Measurements from ENCODE around the gene KLK5. TPM values are rescaled to one million over a fixed set of nuclear protein-coding genes. Genes with fewer than 3 reads are reported as not detected.

The KLK5 gene
- total RNA-seq, 1 donor from 2014 or later: not detected

DNA sequence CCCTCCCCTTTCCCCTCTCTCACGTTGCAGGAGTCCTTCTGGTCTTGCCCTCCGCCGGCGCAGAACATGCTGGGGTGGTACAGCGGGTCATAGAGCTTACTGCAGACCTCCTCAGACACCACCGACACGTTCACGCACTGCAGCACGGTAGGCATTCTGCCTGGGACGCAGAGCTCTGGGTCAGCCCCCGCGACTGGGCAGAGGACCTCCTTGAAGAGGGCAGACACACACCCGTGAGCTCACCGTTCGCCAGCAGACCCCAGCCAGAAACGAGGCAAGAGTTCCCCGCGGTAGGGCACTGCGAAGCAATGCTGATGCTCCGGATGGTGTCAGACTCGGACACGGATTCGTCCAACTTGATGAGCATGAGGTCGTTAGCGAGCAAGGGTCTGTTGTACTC, 44.5 kb downstream of the KLK5 start:
- H3K36me3 Mint-ChIP-seq: no peaks in the 10 kb centered on the region
- Histone ChIP-seq H3K9ac (no peak overlapping the region), H3K4me2 (no peak overlapping the region), H3F3A (ENCODE audit: low read depth) (no peaks in the 10 kb centered on the region), H3K36me3 (no peaks in the 10 kb centered on the region), H2AFZ (replicated peaks) (no peak overlapping the region), H3K79me2 (ENCODE audit: low read depth) (no peaks in the 10 kb centered on the region), H3K4me1 (no peaks in the 10 kb centered on the region), H3K27me3 (peaks cover 71% of the 10 kb centered on the region), H4K20me1 (ENCODE audit: low read depth) (no peaks in the 10 kb centered on the region), H3K4me3 (no peak overlapping the region), H3K27ac (no peak overlapping the region), H3K9me3 (ENCODE audit: low read depth) (no peaks in the 10 kb centered on the region)
- no peaks in the 10 kb centered on the region for H3K4me1 Mint-ChIP-seq
- peaks cover 28% of the 10 kb centered on the region for H3K27me3 Mint-ChIP-seq (ENCODE audit: insufficient read depth, low read depth)
- TF ChIP-seq EZH2phosphoT487 (IDR thresholded peaks at IDR 0.05): no peak
- TF ChIP-seq, protein P1, sequence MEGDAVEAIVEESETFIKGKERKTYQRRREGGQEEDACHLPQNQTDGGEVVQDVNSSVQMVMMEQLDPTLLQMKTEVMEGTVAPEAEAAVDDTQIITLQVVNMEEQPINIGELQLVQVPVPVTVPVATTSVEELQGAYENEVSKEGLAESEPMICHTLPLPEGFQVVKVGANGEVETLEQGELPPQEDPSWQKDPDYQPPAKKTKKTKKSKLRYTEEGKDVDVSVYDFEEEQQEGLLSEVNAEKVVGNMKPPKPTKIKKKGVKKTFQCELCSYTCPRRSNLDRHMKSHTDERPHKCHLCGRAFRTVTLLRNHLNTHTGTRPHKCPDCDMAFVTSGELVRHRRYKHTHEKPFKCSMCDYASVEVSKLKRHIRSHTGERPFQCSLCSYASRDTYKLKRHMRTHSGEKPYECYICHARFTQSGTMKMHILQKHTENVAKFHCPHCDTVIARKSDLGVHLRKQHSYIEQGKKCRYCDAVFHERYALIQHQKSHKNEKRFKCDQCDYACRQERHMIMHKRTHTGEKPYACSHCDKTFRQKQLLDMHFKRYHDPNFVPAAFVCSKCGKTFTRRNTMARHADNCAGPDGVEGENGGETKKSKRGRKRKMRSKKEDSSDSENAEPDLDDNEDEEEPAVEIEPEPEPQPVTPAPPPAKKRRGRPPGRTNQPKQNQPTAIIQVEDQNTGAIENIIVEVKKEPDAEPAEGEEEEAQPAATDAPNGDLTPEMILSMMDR (IDR thresholded peaks at IDR 0.05): no peak
- H3K4me3 Mint-ChIP-seq: no peak overlapping the region
- H3K27ac Mint-ChIP-seq: no peak overlapping the region
- DNase-seq (ENCODE audit: low spot score): no peak
- H3K9me3 Mint-ChIP-seq: no peaks in the 10 kb centered on the region

DNA sequence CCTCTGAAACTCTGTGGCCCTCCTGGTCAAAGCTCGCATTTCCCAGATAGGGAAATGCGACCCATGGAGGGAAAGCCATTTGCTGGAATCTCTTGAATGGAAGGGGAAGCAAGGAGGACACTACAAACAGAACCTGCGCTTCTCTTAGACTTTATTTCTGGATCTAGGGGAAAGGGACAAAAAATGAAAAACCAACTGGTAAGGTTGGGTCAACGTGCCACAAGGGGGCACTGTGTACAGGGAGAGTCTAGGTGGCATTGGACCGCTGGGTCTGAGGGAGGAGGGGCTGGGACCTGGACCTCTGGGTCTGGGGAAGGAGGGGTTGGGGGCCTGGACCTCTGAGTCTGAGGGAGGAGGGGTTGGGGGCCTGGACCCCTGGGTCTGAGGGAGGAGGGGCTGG, 46.6 kb downstream of the KLK5 start:
- no peak overlapping the region for H3K27ac ChIP-seq
- no peak overlapping the region for H3K9ac ChIP-seq
- H3K4me1 Mint-ChIP-seq: no peaks in the 10 kb centered on the region
- TF ChIP-seq EZH2phosphoT487 (IDR thresholded peaks at IDR 0.05): no peak
- TF ChIP-seq EZH2 (IDR thresholded peaks at IDR 0.05): no peak
- TF ChIP-seq, protein P1 (IDR thresholded peaks at IDR 0.05): peak; percentile 68
- H3K36me3 Mint-ChIP-seq: no peaks in the 10 kb centered on the region
- no peaks in the 10 kb centered on the region for H3K9me3 Mint-ChIP-seq
- no peaks in the 10 kb centered on the region for H3F3A ChIP-seq (ENCODE audit: low read depth)
- H3K4me3 ChIP-seq: no peak overlapping the region
- no peaks in the 10 kb centered on the region for H3K79me2 ChIP-seq (ENCODE audit: low read depth)
- no peaks in the 10 kb centered on the region for H3K36me3 ChIP-seq
- peaks cover 21% of the 10 kb centered on the region for H3K27me3 Mint-ChIP-seq (ENCODE audit: insufficient read depth, low read depth)
- H3K4me3 Mint-ChIP-seq: no peak overlapping the region
- no peaks in the 10 kb centered on the region for H4K20me1 ChIP-seq (ENCODE audit: low read depth)
- H3K4me1 ChIP-seq: no peaks in the 10 kb centered on the region
- H3K27ac Mint-ChIP-seq: no peak overlapping the region
- H3K4me2 ChIP-seq: no peak overlapping the region
- peak; percentile 84 for DNase-seq (ENCODE audit: low spot score)
- H3K9me3 ChIP-seq (ENCODE audit: low read depth): no peaks in the 10 kb centered on the region
- H3K27me3 ChIP-seq: peaks cover 55% of the 10 kb centered on the region
- no peak overlapping the region for H2AFZ ChIP-seq (replicated peaks)

- H3K9me3 Mint-ChIP-seq: no peaks in the 10 kb centered on the region
- no peak overlapping the region for H3K27ac ChIP-seq
- TF ChIP-seq EZH2phosphoT487 (IDR thresholded peaks at IDR 0.05) (no peak), EZH2 (IDR thresholded peaks at IDR 0.05) (no peak)
- TF ChIP-seq, protein P1 (IDR thresholded peaks at IDR 0.05): no peak
- H4K20me1 ChIP-seq (ENCODE audit: low read depth): no peaks in the 10 kb centered on the region
- no peaks in the 10 kb centered on the region for H3K4me1 ChIP-seq
- H3K4me1 Mint-ChIP-seq: peaks cover 3% of the 10 kb centered on the region
- no peak overlapping the region for H2AFZ ChIP-seq (replicated peaks)
- H3K4me3 Mint-ChIP-seq: no peak overlapping the region
- H3K27me3 ChIP-seq: peaks cover 30% of the 10 kb centered on the region
- no peak overlapping the region for H3K4me3 ChIP-seq
- no peaks in the 10 kb centered on the region for H3K79me2 ChIP-seq (ENCODE audit: low read depth)
- H3K27me3 Mint-ChIP-seq (ENCODE audit: insufficient read depth, low read depth): peaks cover 5% of the 10 kb centered on the region
- no peak overlapping the region for H3K9ac ChIP-seq
- DNase-seq (ENCODE audit: low spot score): no peak
- no peak overlapping the region for H3K27ac Mint-ChIP-seq
- H3K9me3 ChIP-seq (ENCODE audit: low read depth): no peaks in the 10 kb centered on the region
- H3K4me2 ChIP-seq: no peak overlapping the region
- H3F3A ChIP-seq (ENCODE audit: low read depth): no peaks in the 10 kb centered on the region
- no peaks in the 10 kb centered on the region for H3K36me3 ChIP-seq
- no peaks in the 10 kb centered on the region for H3K36me3 Mint-ChIP-seq
Measured at GRCh38 chr19:50902640-50903039, 50.2 kb downstream of the KLK5 start.
